Vagina (tissue), 2 donors: ENCODE data around the gene FGGY.

Experiments used
- POLR2A ChIP-seq, 2 donors: fragments of 450-650 bp; IDR thresholded peaks; one replicate each; pipeline ENCODE4 v1.6.1; 2017; ENCODE audit warnings: antibody characterized with exemption in 2 of 2, mild to moderate bottlenecking in 2 of 2, moderate library complexity in 2 of 2
- POLR2AphosphoS5 ChIP-seq, 2 donors: sonication (generic); formaldehyde crosslinking; IDR thresholded peaks; one replicate each; pipeline ENCODE4 v1.9.0; 2017; ENCODE audit warnings: antibody characterized with exemption in 2 of 2, mild to moderate bottlenecking in 2 of 2, low read depth in 1 of 2; ENCODE audit not compliant: insufficient read depth in 1 of 2

DNA sequence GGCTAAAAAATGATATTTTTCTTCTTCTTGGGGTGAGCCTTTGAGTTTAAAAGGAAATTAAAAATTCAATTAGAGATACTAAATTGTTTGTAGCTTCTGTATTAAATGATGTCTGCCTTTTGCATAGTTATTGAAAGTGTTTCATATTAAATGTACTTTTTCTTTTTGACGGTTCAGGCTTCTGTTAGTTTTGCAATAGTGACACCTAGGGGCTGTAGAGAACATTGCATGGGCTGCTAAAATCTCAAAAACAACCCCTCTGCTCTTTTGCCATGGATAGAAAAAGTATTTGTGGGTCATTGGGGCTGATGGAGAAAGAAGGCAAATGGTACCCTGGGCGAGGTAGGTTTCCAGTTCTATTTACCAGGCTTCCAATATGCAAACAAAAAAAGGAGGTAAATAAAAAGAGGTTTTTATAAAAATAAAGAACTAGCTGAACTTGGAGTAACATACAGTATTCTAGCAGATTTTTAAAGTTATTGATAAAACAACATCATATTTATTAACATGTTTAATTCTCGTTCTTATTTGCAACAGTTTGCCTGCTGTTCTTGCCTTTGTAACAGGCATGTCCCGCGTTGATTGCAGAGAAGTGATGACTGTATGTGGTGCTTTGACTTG lies 402.4 kb downstream of the FGGY start:
- peak in 1 of 2 donors; percentile 57 for TF ChIP-seq POLR2AphosphoS5 (IDR thresholded peaks at IDR 0.05; ENCODE audit: insufficient read depth in 1 of 2, low read depth in 1 of 2)
- TF ChIP-seq POLR2A (IDR thresholded peaks at IDR 0.05), result no peak
